DOHH2 (cell line): ENCODE data around the gene CNTN4.

Experiments
- EZH2phosphoT487 ChIP-seq: fragments of 200-600 bp; sonication (generic); IDR thresholded peaks from 2 replicates; pipeline ENCODE4 v1.6.1; 2017; ENCODE audit warnings: borderline replicate concordance, mild to moderate bottlenecking, antibody characterized with exemption, low read length, moderate library complexity, mixed read lengths
- TF ChIP-seq, protein P1 (sequence below): fragments of 200-600 bp; sonication (generic); IDR thresholded peaks from one replicate; pipeline ENCODE4 v1.5.1; 2014; ENCODE audit warnings: antibody characterized with exemption, mild to moderate bottlenecking, low read depth, low read length; ENCODE audit not compliant: poor library complexity, severe bottlenecking

DNA sequence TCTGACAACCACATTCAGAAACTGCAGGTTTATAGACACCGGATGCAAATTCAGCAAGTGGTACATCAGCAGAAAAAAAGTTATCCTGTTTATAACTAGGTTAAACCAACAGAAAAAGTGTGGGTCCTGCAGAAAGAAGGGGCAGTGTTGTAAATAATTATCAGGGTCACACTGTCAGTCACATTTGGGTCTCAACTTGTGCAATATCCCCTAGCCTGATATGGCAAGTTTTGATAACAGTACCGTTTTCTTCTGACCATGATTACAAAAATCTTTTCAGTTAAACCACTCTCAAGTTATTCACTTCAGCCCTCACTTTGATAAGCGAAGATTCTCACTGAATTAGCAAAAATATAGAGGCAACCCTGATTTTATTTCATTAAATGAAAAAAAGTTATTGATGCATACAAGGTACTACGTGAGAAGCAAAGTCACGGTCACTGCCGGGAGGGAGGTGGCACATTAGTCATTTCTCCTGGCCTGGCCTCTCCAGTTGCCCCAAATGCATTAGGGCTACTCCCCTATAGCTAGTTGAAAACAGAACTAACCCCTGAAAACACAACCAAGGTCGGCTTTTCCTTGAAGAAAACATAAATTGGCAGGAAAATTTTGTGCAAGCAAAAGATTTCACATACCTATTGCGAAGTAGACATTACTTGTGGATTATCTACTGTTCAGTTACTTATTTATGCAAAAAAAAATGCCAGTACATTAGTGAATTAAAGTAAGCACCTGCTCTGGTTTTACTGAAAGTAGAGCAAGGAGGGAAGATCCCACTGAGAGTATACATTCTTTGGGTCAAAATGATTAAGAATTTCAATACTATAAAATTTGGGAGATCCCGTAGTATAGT, 982.9 kb downstream of the CNTN4 start:
- TF ChIP-seq, protein P1, sequence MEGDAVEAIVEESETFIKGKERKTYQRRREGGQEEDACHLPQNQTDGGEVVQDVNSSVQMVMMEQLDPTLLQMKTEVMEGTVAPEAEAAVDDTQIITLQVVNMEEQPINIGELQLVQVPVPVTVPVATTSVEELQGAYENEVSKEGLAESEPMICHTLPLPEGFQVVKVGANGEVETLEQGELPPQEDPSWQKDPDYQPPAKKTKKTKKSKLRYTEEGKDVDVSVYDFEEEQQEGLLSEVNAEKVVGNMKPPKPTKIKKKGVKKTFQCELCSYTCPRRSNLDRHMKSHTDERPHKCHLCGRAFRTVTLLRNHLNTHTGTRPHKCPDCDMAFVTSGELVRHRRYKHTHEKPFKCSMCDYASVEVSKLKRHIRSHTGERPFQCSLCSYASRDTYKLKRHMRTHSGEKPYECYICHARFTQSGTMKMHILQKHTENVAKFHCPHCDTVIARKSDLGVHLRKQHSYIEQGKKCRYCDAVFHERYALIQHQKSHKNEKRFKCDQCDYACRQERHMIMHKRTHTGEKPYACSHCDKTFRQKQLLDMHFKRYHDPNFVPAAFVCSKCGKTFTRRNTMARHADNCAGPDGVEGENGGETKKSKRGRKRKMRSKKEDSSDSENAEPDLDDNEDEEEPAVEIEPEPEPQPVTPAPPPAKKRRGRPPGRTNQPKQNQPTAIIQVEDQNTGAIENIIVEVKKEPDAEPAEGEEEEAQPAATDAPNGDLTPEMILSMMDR = no peak
- TF ChIP-seq EZH2phosphoT487 = no peak
